Osteoblast (primary cell): ENCODE results near the gene TMEM33. TPM values are rescaled to one million over a fixed set of nuclear protein-coding genes. Genes with fewer than 3 reads are reported as not detected.

Experiments
- DNase-seq: peaks from one replicate; pipeline ENCODE4 v3.0.0; 2011; ENCODE audit warnings: low spot score, mixed read lengths; ENCODE audit not compliant: insufficient read length; ENCODE audit errors: missing footprints
- H2AFZ ChIP-seq: 2 replicates; pipeline ENCODE4 v1.6.0; 2011; ENCODE audit warnings: mild to moderate bottlenecking, low read length
- H3K27ac ChIP-seq: 2 replicates; pipeline ENCODE4 v1.5.1; 2011; ENCODE audit warnings: mild to moderate bottlenecking, low read depth, low read length, moderate library complexity
- H3K27me3 ChIP-seq: 2 replicates; pipeline ENCODE4 v1.6.0; 2012; ENCODE audit warnings: mild to moderate bottlenecking, control low read depth, inconsistent platforms, low read length, moderate library complexity; ENCODE audit not compliant: insufficient read depth
- H3K36me3 ChIP-seq: 2 replicates; pipeline ENCODE4 v1.5.1; 2011; ENCODE audit warnings: mild to moderate bottlenecking, low read length, control low read depth, moderate library complexity; ENCODE audit not compliant: insufficient read depth
- H3K4me1 ChIP-seq: 2 replicates; pipeline ENCODE4 v1.5.1; 2011; ENCODE audit warnings: mild to moderate bottlenecking, low read length, control low read depth, moderate library complexity; ENCODE audit not compliant: insufficient read depth
- H3K4me2 ChIP-seq: 2 replicates; pipeline ENCODE4 v1.6.0; 2011; ENCODE audit warnings: mild to moderate bottlenecking, low read length; ENCODE audit not compliant: insufficient read depth
- H3K4me3 ChIP-seq: fragments of 200-600 bp; sonication (generic); 3 replicates; pipeline ENCODE4 v1.5.1; 2012; ENCODE audit warnings: mild to moderate bottlenecking, low read length, inconsistent platforms; ENCODE audit not compliant: insufficient read depth
- H3K79me2 ChIP-seq: 2 replicates; pipeline ENCODE4 v1.6.0; 2012; ENCODE audit warnings: mild to moderate bottlenecking, low read length, control low read depth, inconsistent platforms; ENCODE audit not compliant: insufficient read depth
- H3K9me3 ChIP-seq: 2 replicates; pipeline ENCODE4 v1.5.1; 2011; ENCODE audit warnings: low read depth, low read length, control low read depth
- H4K20me1 ChIP-seq: 2 replicates; pipeline ENCODE4 v1.6.0; 2012; ENCODE audit warnings: mild to moderate bottlenecking, low read length, control low read depth; ENCODE audit not compliant: insufficient read depth
- CTCF ChIP-seq: IDR thresholded peaks from 2 replicates; pipeline ENCODE4 v1.5.1; 2011; ENCODE audit warnings: mild to moderate bottlenecking, low read depth, low read length, moderate library complexity; ENCODE audit errors: extremely low read depth
- total RNA-seq: library from RNA; depleted of rRNA; stranded (reverse); fragments of >200 nt; gene quantifications from 2 replicates; pipeline ENCODE4 v1.2.3, GENCODE V29; 2012

TMEM33 gene
- total RNA-seq, 1 donor: 49.2 TPM

GRCh38 chr4:41934514-41934900 lies 722 bp upstream of the TMEM33 start:
- Histone ChIP-seq H2AFZ (peak overlapping the region; percentile 98), H4K20me1 (peaks cover 12% of the 10 kb centered on the region), H3K9me3 (no peaks in the 10 kb centered on the region), H3K4me1 (peaks cover 11% of the 10 kb centered on the region), H3K4me2 (peak overlapping the region; percentile 97), H3K27me3 (peaks cover 6% of the 10 kb centered on the region), H3K4me3 (peak overlapping the region; percentile 97), H3K79me2 (peaks cover 40% of the 10 kb centered on the region), H3K27ac (no peak overlapping the region), H3K36me3 (peaks cover 8% of the 10 kb centered on the region)
- DNase-seq: no peak
- TF ChIP-seq CTCF: no peak

GRCh38 chr4:41935652-41936021 lies 408 bp downstream of the TMEM33 start:
- TF ChIP-seq CTCF: no peak
- Histone ChIP-seq H3K4me2 (peak overlapping the region; percentile 97), H3K4me1 (peaks cover 11% of the 10 kb centered on the region), H3K36me3 (peaks cover 11% of the 10 kb centered on the region), H4K20me1 (peaks cover 12% of the 10 kb centered on the region), H3K27me3 (peaks cover 6% of the 10 kb centered on the region), H3K9me3 (no peaks in the 10 kb centered on the region), H3K79me2 (peaks cover 48% of the 10 kb centered on the region), H2AFZ (peak overlapping the region; percentile 98), H3K4me3 (peak overlapping the region; percentile 97), H3K27ac (peak overlapping the region; percentile 80)
- peak; percentile 68 for DNase-seq

GRCh38 chr4:41939016-41939626 lies 3.9 kb downstream of the TMEM33 start:
- H3K4me2 ChIP-seq: no peak overlapping the region
- no peak for TF ChIP-seq CTCF
- H2AFZ ChIP-seq: no peak overlapping the region
- no peaks in the 10 kb centered on the region for H3K9me3 ChIP-seq
- H3K4me1 ChIP-seq: peaks cover 11% of the 10 kb centered on the region
- DNase-seq: no peak
- H3K27ac ChIP-seq: no peak overlapping the region
- no peak overlapping the region for H3K4me3 ChIP-seq
- peaks cover 12% of the 10 kb centered on the region for H4K20me1 ChIP-seq
- peaks cover 69% of the 10 kb centered on the region for H3K79me2 ChIP-seq
- no peaks in the 10 kb centered on the region for H3K27me3 ChIP-seq
- H3K36me3 ChIP-seq: peaks cover 11% of the 10 kb centered on the region

- Histone ChIP-seq H2AFZ (no peak overlapping the region), H3K4me2 (no peak overlapping the region), H3K36me3 (peaks cover 17% of the 10 kb centered on the region), H4K20me1 (peaks cover 12% of the 10 kb centered on the region), H3K27ac (no peak overlapping the region), H3K4me3 (no peak overlapping the region), H3K27me3 (no peaks in the 10 kb centered on the region), H3K4me1 (peaks cover 10% of the 10 kb centered on the region), H3K79me2 (peaks cover 60% of the 10 kb centered on the region), H3K9me3 (no peaks in the 10 kb centered on the region)
- DNase-seq: no peak
- TF ChIP-seq CTCF: no peak
These were observed 5.6 kb downstream of the TMEM33 start for GRCh38 chr4:41940834-41941233.
